ENCODE results near the gene TASP1. TPM values are rescaled to one million over a fixed set of nuclear protein-coding genes. Genes with fewer than 3 reads are reported as not detected.
A peak's percentile ranks its signal among the peaks of the same experiment; 100 is the strongest.
"Not testable (repeated sequence)": the region's sequence is repeated elsewhere in the genome, so short reads cannot be mapped to it uniquely, and the experiment has no call there.

The TASP1 gene
- polyA plus RNA-seq, 1 donor (not counting 4 experiments of a cell fraction or from before 2014, with no cell fraction given): 17.4 TPM

GRCh38 chr20:13661070-13661685 lies 22.4 kb upstream of the TASP1 start:
- Histone ChIP-seq H4K20me1 (ENCODE audit: control insufficient read depth, extremely low read depth, insufficient read depth, low read length) (no peaks in the 10 kb centered on the region), H3K27me3 (ENCODE audit: control insufficient read depth, extremely low read depth, insufficient read depth, low read length) (no peaks in the 10 kb centered on the region), H3K36me3 (ENCODE audit: control insufficient read depth in 2 of 2, extremely low read depth in 1 of 2, insufficient read depth in 2 of 2, low read length in 2 of 2) (no peaks in the 10 kb centered on the region), H3K4me1 (ENCODE audit: control insufficient read depth, extremely low read depth, insufficient read depth, low read length) (no peaks in the 10 kb centered on the region), H3K9me1 (ENCODE audit: control insufficient read depth, extremely low read depth, insufficient read depth, low read length) (no peaks in the 10 kb centered on the region), H3K4me2 (ENCODE audit: control insufficient read depth, extremely low read depth, insufficient read depth, low read depth, low read length) (peak overlapping the region; percentile 3), H3K9ac (ENCODE audit: control insufficient read depth, extremely low read depth, insufficient read depth, low read length) (no peak overlapping the region), H2AFZ (ENCODE audit: control insufficient read depth, low read length) (peak overlapping the region; percentile 16), H3K79me2 (ENCODE audit: control insufficient read depth, insufficient read depth, low read length) (no peaks in the 10 kb centered on the region), H3K4me3 (ENCODE audit: control insufficient read depth in 2 of 3, extremely low read depth in 1 of 3, insufficient read depth in 2 of 3, low read depth in 1 of 3, low read length in 3 of 3) (no peak overlapping the region), H3K27ac (ENCODE audit: control insufficient read depth, insufficient read depth, low read length) (no peak overlapping the region), H3K9me3 (ENCODE audit: control insufficient read depth, low read depth, low read length) (no peaks in the 10 kb centered on the region)
- DNase-seq (ENCODE audit: low read depth, low spot score) (no peak), FAIRE-seq (no peak)
- TF ChIP-seq EZH2 (IDR thresholded peaks at IDR 0.05; ENCODE audit: low read length) (no peak), CTCF (optimal IDR thresholded peaks at IDR 0.05 in 1 of 3, IDR thresholded peaks at IDR 0.05 in 1 of 3, conservative IDR thresholded peaks at IDR 0.05 in 1 of 3; ENCODE audit: extremely low read depth in 1 of 3, insufficient read depth in 2 of 3, low read length in 3 of 3) (no peak)
- dilution Hi-C loops (cut with MboI; ENCODE audit: extremely low pct_ligation_motif_present, low sequenced_read_pairs): no loop called here

GRCh38 chr20:13659288-13659687 lies 20.6 kb upstream of the TASP1 start:
- no peak overlapping the region for H2AFZ ChIP-seq (ENCODE audit: control insufficient read depth, low read length)
- no peak overlapping the region for H3K4me2 ChIP-seq (ENCODE audit: control insufficient read depth, extremely low read depth, insufficient read depth, low read depth, low read length)
- no peaks in the 10 kb centered on the region for H3K27me3 ChIP-seq (ENCODE audit: control insufficient read depth, extremely low read depth, insufficient read depth, low read length)
- dilution Hi-C loops (cut with MboI; ENCODE audit: extremely low pct_ligation_motif_present, low sequenced_read_pairs): no loop called here
- H3K36me3 ChIP-seq (ENCODE audit: control insufficient read depth in 2 of 2, extremely low read depth in 1 of 2, insufficient read depth in 2 of 2, low read length in 2 of 2): no peaks in the 10 kb centered on the region
- H3K4me3 ChIP-seq (ENCODE audit: control insufficient read depth in 2 of 3, extremely low read depth in 1 of 3, insufficient read depth in 2 of 3, low read depth in 1 of 3, low read length in 3 of 3): no peak overlapping the region
- TF ChIP-seq CTCF (optimal IDR thresholded peaks at IDR 0.05 in 1 of 3, IDR thresholded peaks at IDR 0.05 in 1 of 3, conservative IDR thresholded peaks at IDR 0.05 in 1 of 3; ENCODE audit: extremely low read depth in 1 of 3, insufficient read depth in 2 of 3, low read length in 3 of 3): no peak
- TF ChIP-seq EZH2 (IDR thresholded peaks at IDR 0.05; ENCODE audit: low read length): no peak
- no peaks in the 10 kb centered on the region for H3K9me1 ChIP-seq (ENCODE audit: control insufficient read depth, extremely low read depth, insufficient read depth, low read length)
- H3K9ac ChIP-seq (ENCODE audit: control insufficient read depth, extremely low read depth, insufficient read depth, low read length): no peak overlapping the region
- no peaks in the 10 kb centered on the region for H4K20me1 ChIP-seq (ENCODE audit: control insufficient read depth, extremely low read depth, insufficient read depth, low read length)
- H3K4me1 ChIP-seq (ENCODE audit: control insufficient read depth, extremely low read depth, insufficient read depth, low read length): no peaks in the 10 kb centered on the region
- H3K9me3 ChIP-seq (ENCODE audit: control insufficient read depth, low read depth, low read length): no peaks in the 10 kb centered on the region
- no peak for FAIRE-seq
- no peak for DNase-seq (ENCODE audit: low read depth, low spot score)
- H3K27ac ChIP-seq (ENCODE audit: control insufficient read depth, insufficient read depth, low read length): no peak overlapping the region
- H3K79me2 ChIP-seq (ENCODE audit: control insufficient read depth, insufficient read depth, low read length): no peaks in the 10 kb centered on the region

GRCh38 chr20:13658060-13658459 lies 19.3 kb upstream of the TASP1 start:
- dilution Hi-C loops (cut with MboI; ENCODE audit: extremely low pct_ligation_motif_present, low sequenced_read_pairs); H2AFZ ChIP-seq (ENCODE audit: control insufficient read depth, low read length); H3K9me1 ChIP-seq (ENCODE audit: control insufficient read depth, extremely low read depth, insufficient read depth, low read length); H3K4me2 ChIP-seq (ENCODE audit: control insufficient read depth, extremely low read depth, insufficient read depth, low read depth, low read length); H3K27me3 ChIP-seq (ENCODE audit: control insufficient read depth, extremely low read depth, insufficient read depth, low read length); H3K79me2 ChIP-seq (ENCODE audit: control insufficient read depth, insufficient read depth, low read length); H3K9me3 ChIP-seq (ENCODE audit: control insufficient read depth, low read depth, low read length); H3K4me3 ChIP-seq (ENCODE audit: control insufficient read depth in 2 of 3, extremely low read depth in 1 of 3, insufficient read depth in 2 of 3, low read depth in 1 of 3, low read length in 3 of 3); FAIRE-seq; H3K36me3 ChIP-seq (ENCODE audit: control insufficient read depth in 2 of 2, extremely low read depth in 1 of 2, insufficient read depth in 2 of 2, low read length in 2 of 2); H3K4me1 ChIP-seq (ENCODE audit: control insufficient read depth, extremely low read depth, insufficient read depth, low read length); H3K27ac ChIP-seq (ENCODE audit: control insufficient read depth, insufficient read depth, low read length); DNase-seq (ENCODE audit: low read depth, low spot score); H4K20me1 ChIP-seq (ENCODE audit: control insufficient read depth, extremely low read depth, insufficient read depth, low read length); H3K9ac ChIP-seq (ENCODE audit: control insufficient read depth, extremely low read depth, insufficient read depth, low read length): not testable (repeated sequence)
